IPS-18c (cell line): ENCODE data around the gene C20orf144.

Experiments used
- H3K4me3 ChIP-seq: 2 replicates; pipeline ENCODE4 v1.7.0; 2013; ENCODE audit warnings: low read depth, mild to moderate bottlenecking, low read length, moderate library complexity; ENCODE audit not compliant: insufficient read depth
- H3K9me3 ChIP-seq: one replicate; pipeline ENCODE4 v1.6.1; 2013; ENCODE audit warnings: mild to moderate bottlenecking, low read length, moderate library complexity; ENCODE audit not compliant: control insufficient read depth, insufficient read depth

C20orf144 gene

DNA sequence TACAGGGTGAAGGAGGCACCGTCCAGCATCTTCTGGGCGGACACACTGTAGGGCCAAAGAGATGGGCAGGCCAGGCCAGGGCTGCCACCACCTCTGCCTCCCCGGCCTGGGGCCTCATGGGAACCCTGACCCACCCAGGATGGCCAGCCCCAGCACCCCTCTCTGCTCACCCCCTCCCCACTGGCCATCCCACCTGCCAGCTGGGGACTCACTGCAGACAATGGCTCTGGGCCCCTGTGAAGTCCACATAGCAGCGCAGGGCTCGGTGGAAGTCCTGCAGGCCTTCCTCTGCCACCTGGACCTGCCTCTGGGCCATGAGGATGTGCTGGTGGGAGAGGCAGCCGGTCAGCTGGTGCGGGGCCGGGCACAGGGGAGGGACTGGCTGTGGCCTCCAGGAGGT, 3.6 kb upstream of the C20orf144 start:
- Histone ChIP-seq H3K4me3 (no peak overlapping the region), H3K9me3 (no peaks in the 10 kb centered on the region)

GRCh38 chr20:33658929-33659328, 3.2 kb upstream of the C20orf144 start:
- no peaks in the 10 kb centered on the region for H3K9me3 ChIP-seq

DNA sequence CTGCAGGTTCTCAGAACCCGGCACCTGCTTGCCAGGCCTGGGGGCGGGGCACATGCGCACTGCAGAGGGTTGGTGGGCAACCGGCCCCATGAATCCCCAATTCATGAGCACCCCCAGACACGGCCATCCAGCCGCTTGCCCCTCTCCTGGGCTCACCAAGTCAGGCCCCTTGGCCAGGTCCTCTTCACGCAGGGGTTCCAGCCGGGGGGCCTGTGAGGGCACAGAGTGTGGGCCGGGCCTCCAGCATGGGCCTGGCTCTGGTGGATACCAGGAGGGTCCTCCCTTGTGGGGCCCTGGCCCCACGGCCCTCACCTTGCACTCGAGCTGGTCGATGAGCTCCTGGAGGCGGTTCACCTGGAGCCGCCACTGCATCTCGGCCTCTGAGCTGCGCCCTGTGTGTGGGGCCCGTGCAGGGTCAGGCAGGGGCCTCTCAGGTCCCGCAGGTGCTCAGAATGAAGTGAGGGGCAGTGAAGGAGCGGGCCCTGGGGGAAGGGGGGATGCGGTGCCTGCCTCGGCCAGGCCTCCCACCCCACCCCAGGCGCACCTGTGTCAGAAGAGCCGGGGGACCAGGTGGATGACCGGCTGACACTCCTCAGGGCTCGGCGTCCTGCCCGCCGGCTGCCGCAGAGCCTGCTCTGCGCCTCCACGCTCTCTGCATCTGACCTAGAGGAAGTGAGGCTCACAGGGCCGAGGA, 2.6 kb upstream of the C20orf144 start:
- Histone ChIP-seq H3K4me3 (no peak overlapping the region), H3K9me3 (no peaks in the 10 kb centered on the region)

More at GRCh38 chr20:33658929-33659328, 3.2 kb upstream of the C20orf144 start:
- H3K4me3 ChIP-seq, result no peak overlapping the region

- Histone ChIP-seq H3K4me3 (no peak overlapping the region), H3K9me3 (no peaks in the 10 kb centered on the region)
Measured at GRCh38 chr20:33660035-33660684, 2.0 kb upstream of the C20orf144 start.

DNA sequence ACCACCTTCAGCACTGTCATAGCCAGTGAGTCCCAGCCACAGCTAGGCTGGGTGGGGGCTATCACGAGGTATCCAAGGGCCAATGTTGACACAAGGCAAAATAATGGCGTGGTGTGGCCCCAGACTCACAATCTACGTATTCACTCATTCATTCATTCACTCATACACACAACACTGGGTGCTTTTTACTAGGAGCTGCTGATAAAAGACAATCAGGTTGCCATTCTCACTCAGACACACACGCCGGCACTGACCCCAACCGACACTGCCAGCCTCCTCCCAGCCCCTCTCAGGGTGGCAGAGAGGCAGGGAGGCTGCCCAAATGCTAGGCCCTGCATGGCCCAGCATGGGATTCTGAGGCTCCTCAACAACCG, 1.5 kb upstream of the C20orf144 start:
- Histone ChIP-seq H3K4me3 (no peak overlapping the region), H3K9me3 (no peaks in the 10 kb centered on the region)

DNA sequence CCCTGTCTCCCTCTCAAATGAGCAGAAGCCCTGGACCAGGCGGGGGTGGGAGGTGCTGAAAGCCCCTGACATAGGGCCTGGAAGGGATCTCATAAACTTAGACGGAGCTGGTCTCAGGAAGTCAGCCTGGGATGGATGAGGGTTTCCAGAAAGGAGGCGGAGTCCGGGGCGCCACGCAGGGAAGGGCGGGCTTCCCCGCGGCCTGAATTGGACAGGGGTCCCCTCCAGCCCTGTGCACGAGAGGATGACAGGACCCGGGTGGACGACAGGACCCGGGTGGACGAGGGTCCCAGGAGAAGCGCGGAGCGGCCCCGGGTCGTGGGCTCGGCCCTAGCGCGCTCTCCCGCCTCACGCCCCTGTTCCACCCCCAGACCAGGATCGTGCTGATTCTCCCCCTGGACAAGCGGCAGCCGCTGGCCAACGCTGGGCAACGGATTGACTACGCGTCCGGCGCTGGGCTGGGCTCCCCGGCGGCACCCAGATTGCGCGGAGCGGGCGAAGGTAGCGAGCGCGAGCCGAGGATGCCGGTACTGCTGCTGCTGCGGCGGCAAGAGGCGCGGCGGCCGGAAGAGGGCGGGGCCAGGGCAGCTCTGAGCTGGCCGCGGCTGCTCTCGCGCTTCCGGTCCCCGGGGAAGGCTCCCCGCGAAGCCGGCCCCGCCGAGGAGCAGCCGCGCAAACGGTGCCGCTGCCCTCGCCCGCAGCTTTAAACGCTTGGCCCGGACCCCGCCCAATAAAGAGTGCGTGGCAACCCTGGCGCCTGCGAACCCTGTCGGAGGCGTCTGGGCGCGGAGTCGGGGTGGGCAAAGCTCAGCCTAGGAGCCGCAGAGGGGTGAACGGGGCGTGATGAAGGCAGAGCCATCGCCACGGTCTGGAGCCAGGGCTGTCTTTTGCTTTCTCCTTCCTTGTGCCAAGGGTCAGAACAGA, 1.3 kb downstream of the C20orf144 start:
- Histone ChIP-seq H3K9me3 (no peaks in the 10 kb centered on the region), H3K4me3 (peak overlapping the region; percentile 75)

GRCh38 chr20:33664085-33664761, 2.1 kb downstream of the C20orf144 start:
- no peaks in the 10 kb centered on the region for H3K9me3 ChIP-seq
- H3K4me3 ChIP-seq, result peak overlapping the region; percentile 75

DNA sequence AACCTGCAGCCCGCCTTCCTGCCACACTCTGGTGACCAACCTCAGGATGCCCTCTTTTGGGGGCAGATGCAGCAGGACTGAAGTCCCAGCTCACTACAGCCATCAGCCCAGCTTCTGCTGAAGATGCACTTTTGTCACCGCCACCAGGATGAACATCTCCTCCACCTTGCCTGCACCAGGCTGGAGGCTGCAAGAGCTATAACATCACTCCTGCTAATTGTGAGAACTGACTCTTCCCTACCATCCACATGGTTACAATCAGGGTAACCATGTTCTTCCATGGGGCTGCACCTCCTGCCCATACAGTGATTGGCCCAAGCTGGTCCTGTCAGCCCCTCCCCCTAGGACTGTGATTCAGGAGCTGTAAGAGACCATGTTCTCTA, 2.6 kb downstream of the C20orf144 start:
- no peak overlapping the region for H3K4me3 ChIP-seq
- no peaks in the 10 kb centered on the region for H3K9me3 ChIP-seq

- peak within 1 kb of the TSS; percentile 63 for H3K4me3 ChIP-seq
- no peaks in the 10 kb centered on the region for H3K9me3 ChIP-seq
Measured at GRCh38 chr20:33666293-33667244, 4.4 kb downstream of the C20orf144 start, which contains the start of gene ACTL10. Gene ACTL10 (plus strand): TSS chr20:33666943. CDS start chr20:33667498, 555 bp downstream.

GRCh38 chr20:33667245-33667675, 5.1 kb downstream of the C20orf144 start:
- H3K4me3 ChIP-seq, result peak overlapping the region; percentile 63

GRCh38 chr20:33667676-33668465, 5.7 kb downstream of the C20orf144 start:
- H3K4me3 ChIP-seq, result peak overlapping the region; percentile 63
- no peaks in the 10 kb centered on the region for H3K9me3 ChIP-seq

More at GRCh38 chr20:33667245-33667675, 5.1 kb downstream of the C20orf144 start:
- no peaks in the 10 kb centered on the region for H3K9me3 ChIP-seq

- Histone ChIP-seq H3K9me3 (no peaks in the 10 kb centered on the region), H3K4me3 (no peak overlapping the region)
Measured at GRCh38 chr20:33668466-33669155, 6.5 kb downstream of the C20orf144 start.

GRCh38 chr20:33669224-33669623, 7.1 kb downstream of the C20orf144 start:
- no peaks in the 10 kb centered on the region for H3K9me3 ChIP-seq
- no peak overlapping the region for H3K4me3 ChIP-seq

- no peaks in the 10 kb centered on the region for H3K9me3 ChIP-seq
- H3K4me3 ChIP-seq, result no peak overlapping the region
Measured at GRCh38 chr20:33669873-33670640, 7.9 kb downstream of the C20orf144 start.
